RWPE2 (cell line): Measurements from ENCODE around the gene MORF4L2.

Experiments used
- ATAC-seq: fragments of 200-7000 bp; cut with Tn5 transposase; 3 replicates; pipeline ENCODE4 v1.9.1; 2021; ENCODE audit warnings: low read depth
- DNase-seq: peaks from one replicate; pipeline ENCODE4 v3.0.0-alpha.2; 2020; ENCODE audit warnings: low spot score
- H3K27ac ChIP-seq: fragments of 450-650 bp; 2 replicates; pipeline ENCODE4 v1.5.1; 2017; ENCODE audit warnings: mild to moderate bottlenecking; ENCODE audit not compliant: poor library complexity, severe bottlenecking
- H3K27me3 ChIP-seq: fragments of 250-450 bp; sonication (Bioruptor Pico); 2 replicates; pipeline ENCODE4 v1.5.1; 2021; ENCODE audit warnings: mild to moderate bottlenecking, moderate library complexity; ENCODE audit not compliant: insufficient read depth, poor library complexity, severe bottlenecking
- H3K36me3 ChIP-seq: fragments of 250-450 bp; sonication (Bioruptor Pico); 2 replicates; pipeline ENCODE4 v1.5.1; 2020; ENCODE audit warnings: low read depth, mild to moderate bottlenecking, moderate library complexity
- H3K4me1 ChIP-seq: fragments of 250-450 bp; sonication (Bioruptor Pico); 2 replicates; pipeline ENCODE4 v1.5.1; 2021; ENCODE audit warnings: mild to moderate bottlenecking, moderate library complexity; ENCODE audit not compliant: insufficient read depth, poor library complexity, severe bottlenecking
- H3K4me3 ChIP-seq: fragments of 250-450 bp; sonication (Bioruptor Pico); 2 replicates; pipeline ENCODE4 v1.5.1; 2021; ENCODE audit warnings: mild to moderate bottlenecking, moderate library complexity; ENCODE audit not compliant: severe bottlenecking
- H3K9me3 ChIP-seq: fragments of 250-450 bp; sonication (Bioruptor Pico); 2 replicates; pipeline ENCODE4 v1.5.1; 2021; ENCODE audit warnings: mild to moderate bottlenecking, moderate library complexity; ENCODE audit not compliant: severe bottlenecking
- TF ChIP-seq, protein P1 (sequence below): fragments of 450-650 bp; IDR thresholded peaks from one replicate; pipeline ENCODE4 v1.5.1; 2017; ENCODE audit warnings: mild to moderate bottlenecking, moderate library complexity; ENCODE audit not compliant: poor library complexity, severe bottlenecking

Gene MORF4L2, protein sequence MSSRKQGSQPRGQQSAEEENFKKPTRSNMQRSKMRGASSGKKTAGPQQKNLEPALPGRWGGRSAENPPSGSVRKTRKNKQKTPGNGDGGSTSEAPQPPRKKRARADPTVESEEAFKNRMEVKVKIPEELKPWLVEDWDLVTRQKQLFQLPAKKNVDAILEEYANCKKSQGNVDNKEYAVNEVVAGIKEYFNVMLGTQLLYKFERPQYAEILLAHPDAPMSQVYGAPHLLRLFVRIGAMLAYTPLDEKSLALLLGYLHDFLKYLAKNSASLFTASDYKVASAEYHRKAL

DNA sequence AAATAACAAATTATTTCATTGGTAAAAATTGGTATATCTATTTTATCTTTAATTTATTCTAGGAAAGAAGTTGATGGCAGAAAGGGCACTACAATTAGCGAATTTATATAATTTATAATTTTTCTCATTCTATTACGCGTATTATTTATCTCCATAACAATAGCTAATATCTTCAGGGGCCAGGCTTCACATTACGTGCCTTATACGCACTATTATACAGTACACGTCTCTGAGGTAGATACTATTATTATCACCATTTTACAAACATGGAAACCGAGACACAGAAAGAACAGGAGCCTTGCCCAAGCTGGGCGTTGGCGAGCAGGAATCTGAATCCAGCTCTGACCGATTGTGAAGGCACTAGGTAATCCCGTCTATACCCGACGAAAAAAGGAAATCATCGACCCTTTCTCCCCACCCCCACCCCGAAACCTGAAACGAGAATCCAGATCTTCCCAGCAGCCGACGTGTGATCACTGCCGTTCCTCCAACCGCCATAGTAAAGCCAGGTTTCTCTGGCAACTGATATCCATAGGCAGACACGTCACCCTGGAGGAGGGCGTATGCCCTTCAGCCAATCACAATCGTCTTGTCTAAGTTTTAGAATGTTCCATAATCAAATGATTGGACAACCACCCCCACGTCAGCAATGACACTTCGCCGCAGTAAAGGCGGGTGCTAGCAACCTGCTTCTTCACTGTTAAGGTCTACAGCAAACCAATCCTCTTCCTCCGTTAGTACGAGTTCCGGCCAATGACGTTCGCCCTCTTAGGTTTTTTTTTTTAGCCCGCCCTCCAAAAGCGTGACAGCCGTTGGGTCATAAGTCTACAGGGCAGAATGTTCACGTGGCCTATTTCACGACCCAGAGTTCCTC lies at the start of gene MORF4L2:
Gene MORF4L2, minus strand, starts transcription at position 501 of the 874 bp plus-strand sequence. CDS start 9,672 bp downstream, outside the sequence.
- no peaks in the 10 kb centered on the region for H3K9me3 ChIP-seq
- TF ChIP-seq, protein P1, sequence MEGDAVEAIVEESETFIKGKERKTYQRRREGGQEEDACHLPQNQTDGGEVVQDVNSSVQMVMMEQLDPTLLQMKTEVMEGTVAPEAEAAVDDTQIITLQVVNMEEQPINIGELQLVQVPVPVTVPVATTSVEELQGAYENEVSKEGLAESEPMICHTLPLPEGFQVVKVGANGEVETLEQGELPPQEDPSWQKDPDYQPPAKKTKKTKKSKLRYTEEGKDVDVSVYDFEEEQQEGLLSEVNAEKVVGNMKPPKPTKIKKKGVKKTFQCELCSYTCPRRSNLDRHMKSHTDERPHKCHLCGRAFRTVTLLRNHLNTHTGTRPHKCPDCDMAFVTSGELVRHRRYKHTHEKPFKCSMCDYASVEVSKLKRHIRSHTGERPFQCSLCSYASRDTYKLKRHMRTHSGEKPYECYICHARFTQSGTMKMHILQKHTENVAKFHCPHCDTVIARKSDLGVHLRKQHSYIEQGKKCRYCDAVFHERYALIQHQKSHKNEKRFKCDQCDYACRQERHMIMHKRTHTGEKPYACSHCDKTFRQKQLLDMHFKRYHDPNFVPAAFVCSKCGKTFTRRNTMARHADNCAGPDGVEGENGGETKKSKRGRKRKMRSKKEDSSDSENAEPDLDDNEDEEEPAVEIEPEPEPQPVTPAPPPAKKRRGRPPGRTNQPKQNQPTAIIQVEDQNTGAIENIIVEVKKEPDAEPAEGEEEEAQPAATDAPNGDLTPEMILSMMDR: no peak
- H3K27ac ChIP-seq: peak within 1 kb of the TSS; percentile 87
- peak; percentile 89 for ATAC-seq
- no peaks in the 10 kb centered on the region for H3K27me3 ChIP-seq
- H3K4me3 ChIP-seq: peak within 1 kb of the TSS; percentile 82
- no peaks in the 10 kb centered on the region for H3K4me1 ChIP-seq
- DNase-seq: peak; percentile 88
- H3K36me3 ChIP-seq: peaks cover 47% of the 10 kb centered on the region

DNA sequence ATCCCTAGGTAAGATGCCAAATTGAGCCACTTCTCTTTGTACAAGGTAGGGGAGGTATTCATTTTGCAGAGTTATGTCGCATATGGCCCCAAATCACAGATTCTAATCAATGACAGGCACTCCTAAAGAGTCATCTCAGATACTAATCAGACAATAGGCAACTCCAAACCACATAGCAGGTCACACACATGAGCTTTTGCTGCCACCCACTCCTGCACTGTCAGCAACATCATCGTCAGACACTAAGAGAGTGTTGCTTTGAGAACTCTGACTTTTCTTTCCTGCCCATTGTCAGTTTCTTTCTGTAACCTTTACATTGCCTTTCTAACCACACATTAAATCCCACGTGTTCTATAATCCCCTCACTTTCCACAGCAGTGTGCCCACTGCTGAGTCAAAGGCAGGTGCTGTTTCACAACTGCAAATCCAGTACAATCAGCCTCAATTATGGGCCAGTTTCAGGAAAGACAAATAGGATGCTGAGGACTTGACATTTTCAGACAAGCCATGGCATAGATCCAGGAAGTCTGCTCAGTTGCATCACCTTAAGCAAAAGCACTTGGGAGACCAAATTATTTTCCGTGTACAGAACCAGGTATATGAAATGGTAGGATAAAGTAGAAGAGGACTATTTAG lies 47.7 kb upstream of the MORF4L2 start:
- Histone ChIP-seq H3K9me3 (no peaks in the 10 kb centered on the region), H3K4me1 (peaks cover 25% of the 10 kb centered on the region), H3K27me3 (no peaks in the 10 kb centered on the region), H3K36me3 (no peaks in the 10 kb centered on the region), H3K27ac (peak overlapping the region; percentile 24), H3K4me3 (no peak overlapping the region)
- TF ChIP-seq, protein P1: no peak
- DNase-seq: no peak
- peak; percentile 27; the same call in 1 of the 3 replicates for ATAC-seq

DNA sequence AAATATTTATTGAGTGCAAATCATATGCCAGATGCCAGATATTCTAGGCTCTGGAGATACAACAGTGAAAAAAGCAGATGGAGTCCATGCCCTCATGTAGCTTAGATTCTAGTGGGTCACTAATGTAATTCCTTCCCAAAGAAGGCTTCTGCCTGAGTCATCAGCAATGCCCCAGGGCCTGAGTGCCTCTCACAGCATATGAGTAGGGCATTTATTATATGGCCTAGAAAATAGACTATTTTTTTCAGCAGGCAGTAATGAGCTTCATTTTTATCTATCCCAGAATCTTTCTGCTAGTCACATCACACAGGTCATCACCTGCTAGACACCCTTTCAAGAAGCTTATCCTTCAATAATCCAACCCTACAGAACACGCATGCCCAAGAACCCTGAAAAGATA lies 46.5 kb upstream of the MORF4L2 start:
- Histone ChIP-seq H3K27ac (no peak overlapping the region), H3K4me3 (no peak overlapping the region), H3K36me3 (no peaks in the 10 kb centered on the region), H3K4me1 (peaks cover 25% of the 10 kb centered on the region), H3K9me3 (no peaks in the 10 kb centered on the region), H3K27me3 (no peaks in the 10 kb centered on the region)
- no peak for DNase-seq
- TF ChIP-seq, protein P1: no peak
- no peak for ATAC-seq

DNA sequence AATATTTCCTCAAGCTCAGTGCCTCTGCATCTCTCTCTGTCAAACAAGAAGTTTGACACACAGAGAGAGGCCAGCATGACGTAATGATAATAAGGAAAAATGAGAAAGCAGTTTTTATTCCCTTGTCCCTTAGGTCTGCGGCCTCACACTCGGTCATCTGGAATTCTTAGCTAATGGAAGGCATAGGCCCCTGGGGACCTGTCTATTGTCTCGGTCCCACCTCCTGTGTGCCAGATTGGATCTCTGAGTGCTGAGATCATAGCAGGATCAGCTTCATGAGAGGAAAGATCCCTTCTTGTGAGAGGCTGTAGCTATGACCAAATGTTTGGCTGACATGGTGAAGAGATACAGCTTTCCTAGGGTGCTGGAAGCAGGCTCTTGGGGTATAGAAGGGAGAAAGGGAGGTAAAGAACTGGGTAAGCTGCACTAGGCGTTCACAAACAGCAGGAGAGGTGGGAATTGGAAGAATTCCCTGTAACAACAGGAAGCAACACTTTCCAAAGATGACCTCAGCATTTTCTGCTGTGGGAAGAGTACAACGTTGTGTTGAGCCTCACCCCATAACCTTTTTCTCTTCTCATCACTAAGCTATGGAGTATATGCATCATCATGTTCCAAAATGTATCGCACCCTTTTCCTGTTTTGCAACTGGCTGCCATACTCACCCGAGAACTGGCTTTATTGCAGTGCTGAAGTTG lies 44.4 kb upstream of the MORF4L2 start:
- Histone ChIP-seq H3K4me1 (peaks cover 25% of the 10 kb centered on the region), H3K36me3 (no peaks in the 10 kb centered on the region), H3K27me3 (no peaks in the 10 kb centered on the region), H3K27ac (peak overlapping the region; percentile 83), H3K4me3 (no peak overlapping the region), H3K9me3 (no peaks in the 10 kb centered on the region)
- ATAC-seq (peak; percentile 86), DNase-seq (no peak)
- TF ChIP-seq, protein P1: no peak
